ENCODE measurements around the gene B3GALNT2.
"Not testable (repeated sequence)": the region's sequence is repeated elsewhere in the genome, so short reads cannot be mapped to it uniquely, and the experiment has no call there.

The B3GALNT2 gene

GRCh38 chr1:235503403-235504121 lies 690 bp downstream of the B3GALNT2 start:
- peak in 1 of 2 donors; percentile 25 for DNase-seq (ENCODE audit: low read depth in 2 of 2)

- DNase-seq (ENCODE audit: low read depth in 2 of 2), result no peak
Measured at GRCh38 chr1:235502601-235503402, 1.4 kb downstream of the B3GALNT2 start.

GRCh38 chr1:235500971-235501540 lies 3.2 kb downstream of the B3GALNT2 start:
- no peak for DNase-seq (ENCODE audit: low read depth in 2 of 2)

- DNase-seq (ENCODE audit: low read depth in 2 of 2), result no peak
Measured at GRCh38 chr1:235495551-235495950, 8.7 kb downstream of the B3GALNT2 start.

- no peak for DNase-seq (ENCODE audit: low read depth in 2 of 2)
Measured at GRCh38 chr1:235495030-235495429, 9.2 kb downstream of the B3GALNT2 start.

- DNase-seq (ENCODE audit: low read depth in 2 of 2), result no peak
Measured at GRCh38 chr1:235494531-235494930, 9.7 kb downstream of the B3GALNT2 start.

GRCh38 chr1:235491644-235492043 lies 12.6 kb downstream of the B3GALNT2 start:
- DNase-seq (ENCODE audit: low read depth in 2 of 2), result no peak

- DNase-seq (ENCODE audit: low read depth in 2 of 2), result no peak
Measured at GRCh38 chr1:235486321-235486720, 17.9 kb downstream of the B3GALNT2 start.

- no peak for DNase-seq (ENCODE audit: low read depth in 2 of 2)
Measured at GRCh38 chr1:235485558-235485957, 18.7 kb downstream of the B3GALNT2 start.

- DNase-seq (ENCODE audit: low read depth in 2 of 2), result no peak
Measured at GRCh38 chr1:235483090-235483489, 21.2 kb downstream of the B3GALNT2 start.

- DNase-seq (ENCODE audit: low read depth in 2 of 2), result no peak
Measured at GRCh38 chr1:235473806-235474205, 30.4 kb downstream of the B3GALNT2 start.

GRCh38 chr1:235470741-235471439 lies 33.4 kb downstream of the B3GALNT2 start:
- DNase-seq (ENCODE audit: low read depth in 2 of 2), result no peak

- DNase-seq (ENCODE audit: low read depth in 2 of 2), result not testable (repeated sequence)
Measured at GRCh38 chr1:235469897-235470296, 34.4 kb downstream of the B3GALNT2 start.

GRCh38 chr1:235468970-235469369 lies 35.3 kb downstream of the B3GALNT2 start:
- no peak for DNase-seq (ENCODE audit: low read depth in 2 of 2)

- DNase-seq (ENCODE audit: low read depth in 2 of 2), result no peak
Measured at GRCh38 chr1:235468004-235468403, 36.2 kb downstream of the B3GALNT2 start.

GRCh38 chr1:235465066-235465465 lies 39.2 kb downstream of the B3GALNT2 start:
- no peak for DNase-seq (ENCODE audit: low read depth in 2 of 2)

GRCh38 chr1:235462832-235463231 lies 41.4 kb downstream of the B3GALNT2 start:
- DNase-seq (ENCODE audit: low read depth in 2 of 2), result not testable (repeated sequence)

GRCh38 chr1:235461954-235462353 lies 42.3 kb downstream of the B3GALNT2 start:
- DNase-seq (ENCODE audit: low read depth in 2 of 2), result no peak

GRCh38 chr1:235460770-235461169 lies 43.5 kb downstream of the B3GALNT2 start:
- DNase-seq (ENCODE audit: low read depth in 2 of 2), result no peak

- DNase-seq (ENCODE audit: low read depth in 2 of 2), result not testable (repeated sequence)
Measured at GRCh38 chr1:235457856-235458255, 46.4 kb downstream of the B3GALNT2 start.

- no peak for DNase-seq (ENCODE audit: low read depth in 2 of 2)
Measured at GRCh38 chr1:235455823-235456222, 48.4 kb downstream of the B3GALNT2 start.

GRCh38 chr1:235455097-235455496 lies 49.2 kb downstream of the B3GALNT2 start:
- DNase-seq (ENCODE audit: low read depth in 2 of 2), result no peak
